GM06990 (cell line): ENCODE results near the gene NOTCH2NLA.
"Not testable (repeated sequence)": the region's sequence is repeated elsewhere in the genome, so short reads cannot be mapped to it uniquely, and the experiment has no call there.

Experiments
- DNase-seq: peaks from one replicate; pipeline ENCODE4 v3.0.0-alpha.2; 2011; ENCODE audit not compliant: insufficient read length; ENCODE audit errors: extremely low read depth
- H3K27me3 ChIP-seq: replicated peaks from 2 replicates; pipeline ENCODE4 v1.6.0; 2011; ENCODE audit warnings: low read length; ENCODE audit not compliant: control insufficient read depth, insufficient read depth
- H3K36me3 ChIP-seq: 2 replicates; pipeline ENCODE4 v1.5.1; 2011; ENCODE audit warnings: low read length; ENCODE audit not compliant: control insufficient read depth, insufficient read depth
- H3K4me3 ChIP-seq: replicated peaks from 2 replicates; pipeline ENCODE4 v1.5.1; 2011; ENCODE audit warnings: low read depth, mild to moderate bottlenecking, control low read depth, low read length

Gene NOTCH2NLA

DNA sequence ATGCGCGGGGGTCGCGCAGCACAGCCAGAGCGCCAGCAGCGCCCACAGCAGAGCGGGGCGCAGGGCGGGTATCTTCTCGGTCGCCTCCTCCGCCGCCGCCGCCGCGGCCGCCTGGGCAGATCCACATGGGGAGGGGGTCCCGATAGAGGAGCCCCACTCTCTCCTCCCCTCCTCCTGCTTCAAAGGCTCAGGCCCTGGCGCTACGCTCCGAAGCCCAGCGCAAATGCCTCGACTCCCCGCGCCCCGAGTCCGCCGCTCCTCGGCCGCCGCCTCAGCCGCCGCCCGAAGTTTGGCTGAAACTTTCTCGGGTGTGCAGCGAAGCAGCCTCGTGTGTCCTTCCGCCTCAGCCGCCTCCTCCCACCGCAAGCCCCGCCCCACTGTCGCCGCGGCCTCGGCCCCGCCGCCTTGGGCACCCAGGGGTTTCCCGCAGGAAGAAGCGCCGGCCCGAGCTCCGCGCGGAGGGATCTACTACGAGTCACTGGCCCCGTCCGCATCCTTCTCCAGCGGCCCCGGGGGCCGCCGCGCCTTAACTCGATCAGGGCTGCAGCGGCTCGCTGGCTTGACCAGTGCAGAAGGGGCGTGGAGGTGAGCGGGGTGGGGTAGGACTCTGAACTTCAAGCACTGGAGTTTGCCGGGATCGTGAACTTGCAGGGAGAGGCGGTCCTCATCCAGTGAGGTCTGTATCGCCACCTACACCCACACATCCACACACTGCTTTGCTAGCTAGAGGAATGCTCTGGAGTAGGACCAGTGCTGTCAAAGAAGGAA, at the start of gene NOTCH2NLA:
TSS of gene NOTCH2NLA (minus strand) at position 312 of the 768 bp plus-strand sequence. CDS start 39,684 bp downstream, outside the sequence.
- peak; percentile 32 for DNase-seq
- H3K27me3 ChIP-seq, H3K36me3 ChIP-seq: not testable (repeated sequence)
- peak within 1 kb of the TSS; percentile 61 for H3K4me3 ChIP-seq

DNA sequence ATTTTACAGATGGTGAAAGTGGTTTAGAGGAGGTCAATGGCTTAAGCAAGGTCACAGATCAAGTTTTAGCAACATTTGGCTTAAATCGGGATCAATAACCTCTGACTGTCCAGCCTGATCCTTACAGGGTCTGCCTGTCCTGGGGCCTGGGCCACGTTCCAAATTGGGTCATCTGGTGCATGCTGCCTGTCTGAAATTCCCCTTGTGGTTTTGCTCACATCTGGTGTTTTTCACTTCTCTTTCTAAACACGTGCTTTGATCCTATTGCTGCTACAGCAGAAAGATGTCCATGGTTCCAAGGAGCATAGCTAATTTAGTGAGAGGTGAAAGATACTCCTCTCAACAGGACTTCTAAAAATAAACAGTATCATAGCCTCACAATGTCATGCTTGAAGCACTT, 49.5 kb upstream of the NOTCH2NLA start:
- DNase-seq, H3K4me3 ChIP-seq, H3K27me3 ChIP-seq, H3K36me3 ChIP-seq: not testable (repeated sequence)

DNA sequence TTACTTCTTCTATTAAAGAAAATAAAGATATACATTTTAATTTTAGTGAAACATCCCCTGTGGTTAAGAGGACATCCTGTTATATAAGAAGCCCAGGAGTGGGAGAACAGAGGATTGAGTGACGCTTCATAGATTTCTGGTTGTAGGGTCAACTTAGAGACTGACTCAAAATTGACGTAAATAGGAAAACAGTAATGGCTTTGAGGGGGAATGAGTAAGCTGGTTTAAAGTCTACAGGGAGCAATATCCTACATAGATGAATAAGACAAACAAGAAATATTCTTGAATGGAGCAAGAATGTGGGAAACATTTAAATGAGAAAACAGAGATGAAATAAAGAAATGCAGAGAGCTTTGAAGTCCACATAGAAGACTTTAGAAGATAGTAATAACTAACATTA, 48.3 kb upstream of the NOTCH2NLA start:
- not testable (repeated sequence) for H3K27me3 ChIP-seq, H3K36me3 ChIP-seq, H3K4me3 ChIP-seq, DNase-seq

DNA sequence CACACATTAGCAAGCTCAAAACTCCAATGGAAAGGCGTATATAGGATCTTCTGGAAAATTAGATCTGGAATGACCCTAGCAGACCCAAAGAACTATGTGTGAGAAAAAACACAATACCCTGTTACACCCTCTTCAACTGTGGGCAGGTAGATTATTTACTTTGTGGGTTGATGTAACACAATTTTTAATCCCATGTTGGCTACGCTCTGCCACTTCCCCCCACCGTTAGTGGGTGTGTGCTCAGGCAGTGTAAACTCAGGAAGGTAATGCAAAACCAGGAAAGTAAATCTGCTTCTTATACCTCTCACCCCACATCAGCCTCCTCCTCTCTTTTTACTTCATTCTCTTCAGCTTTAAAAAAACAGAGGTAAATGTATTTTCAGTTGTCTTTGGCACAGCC, 45.3 kb upstream of the NOTCH2NLA start:
- H3K4me3 ChIP-seq, H3K36me3 ChIP-seq, H3K27me3 ChIP-seq, DNase-seq: not testable (repeated sequence)

DNA sequence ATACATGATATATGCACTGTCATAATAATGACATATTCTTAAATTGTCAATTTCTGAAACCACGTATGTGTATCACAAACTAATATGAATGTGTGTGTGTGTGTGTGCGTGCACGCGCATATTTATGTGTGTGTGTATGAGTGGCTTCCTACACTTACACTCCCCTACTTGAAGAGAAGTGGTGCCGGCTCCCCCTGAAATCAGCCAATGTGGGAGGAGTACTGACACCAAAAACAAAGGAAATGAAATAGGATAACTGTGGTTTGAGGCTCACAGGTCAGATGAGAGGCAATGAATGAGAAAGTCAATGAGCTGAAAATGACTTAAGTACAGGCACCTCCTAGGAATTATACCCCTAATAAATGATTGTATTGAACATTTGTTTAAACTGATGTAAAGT, 44.4 kb upstream of the NOTCH2NLA start:
- DNase-seq, H3K27me3 ChIP-seq, H3K36me3 ChIP-seq, H3K4me3 ChIP-seq: not testable (repeated sequence)

DNA sequence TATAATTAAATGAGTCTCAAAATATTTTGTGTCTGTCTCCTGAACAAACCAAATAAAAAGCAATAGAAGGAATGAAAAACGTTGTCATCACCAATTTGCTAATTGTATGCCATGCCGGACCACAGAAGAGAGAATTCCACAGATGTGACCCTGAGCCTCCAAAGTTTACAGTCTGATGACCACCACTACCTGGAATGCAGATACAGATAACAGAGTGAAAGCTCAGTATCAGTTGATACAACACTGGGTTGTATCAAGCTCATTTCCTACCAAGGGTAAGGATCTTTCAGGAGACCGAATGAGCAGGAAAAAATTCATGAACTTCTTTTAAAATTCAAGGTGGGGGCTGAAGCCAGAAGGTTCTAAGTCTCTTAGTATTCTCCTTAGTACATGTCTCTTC, 43.9 kb upstream of the NOTCH2NLA start:
- not testable (repeated sequence) for DNase-seq, H3K4me3 ChIP-seq, H3K36me3 ChIP-seq, H3K27me3 ChIP-seq

DNA sequence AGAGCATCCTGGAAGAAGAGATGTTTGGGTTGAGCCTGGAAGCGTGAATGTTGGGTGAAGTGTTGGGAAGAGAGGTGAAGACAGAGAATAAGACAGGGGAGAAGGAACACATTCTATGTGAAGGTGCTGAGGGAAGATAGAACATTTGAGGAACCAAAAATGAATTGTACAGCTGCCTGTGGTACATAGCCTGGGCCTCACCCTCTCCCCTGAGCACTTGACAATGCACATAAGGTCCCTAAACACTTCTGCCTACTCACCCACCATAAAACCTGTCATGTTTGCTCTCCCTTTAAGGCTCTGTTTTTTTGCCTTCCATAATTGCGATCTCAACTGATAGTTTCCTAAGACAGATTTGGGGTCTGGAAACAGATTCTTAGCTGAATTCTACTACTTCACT, 43.2 kb upstream of the NOTCH2NLA start:
- H3K27me3 ChIP-seq, DNase-seq, H3K4me3 ChIP-seq, H3K36me3 ChIP-seq: not testable (repeated sequence)

DNA sequence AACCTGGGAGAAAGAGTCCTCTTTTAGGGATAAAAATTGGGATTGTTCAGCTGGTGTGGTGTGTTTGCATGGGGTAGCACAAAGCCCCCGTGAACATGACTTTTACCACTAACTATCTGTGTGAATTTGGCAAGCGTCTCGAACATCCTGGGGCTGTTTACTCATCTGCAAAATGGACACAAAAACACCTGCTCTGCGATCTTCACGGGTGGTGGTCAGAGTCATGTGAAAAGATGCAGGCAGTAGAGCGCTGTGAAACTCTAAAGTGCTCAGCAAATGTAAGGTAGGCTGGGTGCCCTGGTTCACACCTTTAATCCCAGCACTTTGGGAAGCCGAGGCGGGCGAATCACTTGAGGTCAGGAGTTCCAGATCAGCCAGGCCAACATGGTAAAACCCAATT, 41.3 kb upstream of the NOTCH2NLA start:
- H3K27me3 ChIP-seq, H3K36me3 ChIP-seq, DNase-seq, H3K4me3 ChIP-seq: not testable (repeated sequence)

DNA sequence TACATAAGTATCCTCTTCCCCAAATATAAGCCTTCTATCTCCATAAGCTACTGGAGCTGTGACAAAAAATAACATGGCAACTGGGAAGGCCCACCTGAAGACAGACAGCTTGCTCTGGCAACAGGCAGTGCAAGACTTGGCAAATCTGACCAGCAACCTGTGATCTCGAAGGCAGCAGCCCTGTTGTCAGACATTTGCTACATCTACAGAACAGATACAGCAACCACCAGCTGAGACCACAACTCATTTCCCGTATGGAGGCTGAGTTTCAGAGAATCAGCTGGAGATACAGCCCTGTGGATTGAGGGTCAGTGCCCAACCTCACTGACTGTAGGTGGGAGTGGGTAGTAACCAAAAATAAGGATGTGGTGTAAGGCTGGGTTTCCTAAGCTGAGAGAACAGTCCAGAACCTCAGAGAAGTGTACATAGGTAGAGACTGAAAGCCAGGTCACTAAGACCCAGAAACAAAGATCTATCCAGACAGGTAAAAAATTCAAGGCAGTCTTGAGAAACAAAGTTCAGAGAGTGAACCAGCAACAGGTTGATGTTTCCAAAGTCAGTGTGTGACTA, 37.4 kb upstream of the NOTCH2NLA start:
- DNase-seq, H3K36me3 ChIP-seq, H3K4me3 ChIP-seq, H3K27me3 ChIP-seq: not testable (repeated sequence)

DNA sequence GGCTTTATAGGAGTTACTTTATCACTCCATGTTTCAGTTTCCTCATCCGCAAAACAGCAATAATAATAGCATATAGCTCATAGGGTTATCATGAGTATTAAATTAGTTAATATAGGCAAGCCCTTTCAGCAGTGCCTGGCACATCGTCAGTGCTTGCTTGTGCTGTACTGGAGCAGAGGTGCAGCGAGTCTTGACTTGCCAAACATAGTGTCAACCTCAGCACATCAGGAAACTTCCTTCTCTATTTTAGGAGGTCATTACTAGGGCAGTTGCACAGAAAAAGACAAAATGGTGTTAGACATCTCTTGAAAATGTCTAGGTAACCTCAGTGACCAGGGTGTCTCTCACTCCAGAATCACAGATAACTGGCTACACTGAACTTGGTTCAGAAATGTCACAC, 35.9 kb upstream of the NOTCH2NLA start:
- H3K36me3 ChIP-seq, H3K4me3 ChIP-seq, DNase-seq, H3K27me3 ChIP-seq: not testable (repeated sequence)

DNA sequence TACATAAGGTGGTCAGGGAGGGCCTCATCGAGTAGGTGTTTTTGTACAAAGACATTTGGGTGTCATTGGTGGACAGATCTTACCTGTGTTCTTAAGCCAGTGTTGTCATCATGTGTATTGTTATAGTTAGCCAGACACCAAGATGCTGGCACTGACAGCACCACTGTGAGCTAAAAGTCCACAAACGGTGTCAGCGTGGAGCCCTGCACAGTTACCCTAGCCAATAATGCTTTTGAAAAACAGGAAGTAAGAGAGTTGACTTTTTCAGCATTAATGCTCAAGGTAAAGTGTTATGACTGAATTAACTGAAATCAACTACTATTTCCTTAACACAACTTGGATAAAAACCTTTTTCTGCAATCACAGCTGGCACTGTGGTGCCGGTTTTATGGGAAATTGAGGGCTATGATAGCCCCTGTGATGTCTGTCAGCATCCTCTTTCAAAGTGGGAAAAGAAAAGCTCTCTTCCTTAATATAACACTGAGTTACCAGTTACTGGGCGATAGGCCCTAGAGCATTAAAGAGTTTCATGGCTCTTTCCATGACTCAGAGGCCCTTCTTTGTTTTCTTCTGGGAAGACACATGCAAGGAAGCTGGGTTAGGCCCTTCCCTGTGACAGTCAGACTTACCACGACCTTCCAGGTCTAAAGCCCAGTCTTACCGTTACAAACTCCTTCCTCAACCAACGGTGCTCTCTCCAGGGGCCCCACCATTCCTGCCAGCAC, 31.3 kb upstream of the NOTCH2NLA start:
- not testable (repeated sequence) for H3K36me3 ChIP-seq, H3K4me3 ChIP-seq, DNase-seq, H3K27me3 ChIP-seq

DNA sequence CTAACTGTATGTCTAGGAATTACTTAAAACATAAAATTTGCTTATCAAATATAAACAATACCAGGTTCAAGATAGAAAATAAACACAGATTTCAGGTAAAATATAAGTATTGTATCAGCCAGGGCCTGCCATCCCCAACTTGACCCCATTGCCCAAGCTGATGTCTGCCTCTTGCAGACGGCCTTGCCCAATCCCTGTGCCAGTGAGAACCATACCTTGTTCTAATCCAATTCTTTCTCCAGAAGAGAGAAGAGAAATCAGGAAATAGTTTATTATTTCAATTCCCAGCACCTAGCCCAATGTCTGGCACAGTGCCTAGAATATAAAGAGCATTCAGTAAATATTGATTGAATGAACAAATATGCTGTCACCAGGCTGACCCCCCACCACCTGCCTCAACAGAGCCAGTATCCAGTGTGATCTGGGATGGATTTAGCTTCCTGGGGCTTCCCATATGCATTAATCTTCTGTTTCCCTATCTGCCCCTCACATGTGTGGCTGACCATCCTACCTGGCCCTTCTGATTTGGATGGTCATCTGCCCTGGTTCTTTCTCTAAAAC, 29.3 kb upstream of the NOTCH2NLA start:
- H3K36me3 ChIP-seq, H3K4me3 ChIP-seq, DNase-seq, H3K27me3 ChIP-seq: not testable (repeated sequence)

DNA sequence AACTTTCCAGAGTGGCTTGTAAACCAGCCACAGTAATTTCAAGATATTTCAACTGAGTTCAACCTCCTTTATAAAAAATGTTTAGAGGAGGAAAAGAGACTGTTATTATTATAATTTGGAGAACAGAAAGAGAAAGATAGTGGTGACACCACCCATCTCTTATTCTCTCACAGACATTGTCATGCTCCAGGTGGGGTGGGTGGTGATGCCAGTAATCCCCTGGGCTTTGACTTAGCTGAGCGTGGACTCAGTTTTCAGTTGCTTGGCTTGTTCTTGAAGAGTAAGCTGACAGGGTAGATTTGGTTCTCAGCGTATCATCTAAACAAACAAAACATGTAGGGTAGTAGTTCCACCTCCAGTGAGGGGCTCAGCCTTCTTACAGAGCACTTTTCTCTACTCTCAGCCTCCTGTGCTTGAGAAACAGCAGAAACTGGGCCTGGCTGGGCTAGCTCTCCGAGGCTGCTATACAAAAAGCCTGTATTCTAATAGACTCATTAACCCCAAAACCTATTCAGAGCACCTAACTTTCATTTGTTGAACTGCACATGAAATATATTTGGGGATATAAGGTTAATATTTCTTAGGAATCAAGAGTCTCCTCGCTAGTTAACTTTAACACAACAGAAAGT, 25.9 kb upstream of the NOTCH2NLA start:
- not testable (repeated sequence) for DNase-seq, H3K36me3 ChIP-seq, H3K27me3 ChIP-seq, H3K4me3 ChIP-seq
